Right ventricle myocardium superior (tissue), 1 donor: ENCODE results near the gene ZEB1. TPM values are rescaled to one million over a fixed set of nuclear protein-coding genes. Genes with fewer than 3 reads are reported as not detected.

Experiments
- ATAC-seq: fragments of 200-7000 bp; cut with Tn5 transposase; one replicate; pipeline ENCODE4 v1.9.1; 2020; ENCODE audit warnings: mild to moderate bottlenecking; ENCODE audit not compliant: poor library complexity
- DNase-seq: peaks from one replicate; pipeline ENCODE4 v3.0.0-alpha.2; 2020
- intact Hi-C: fragments of 100-400 bp; cut with DNase I; formaldehyde crosslinking; loops from one replicate; pipeline ENCODE4 v1.11.2; 2022
- total RNA-seq: library from RNA; stranded (reverse); fragmentation: NEBNext Ultra II Directional; extraction: Animal tissue kit (Norgen Biotek cat#: 25700); gene quantifications from one replicate; pipeline ENCODE4 v1.2.1, GENCODE V29; 2021
- donor health status: DM: no; HTN: yes; CAD: no; lungs with severe emphysema.

Gene ZEB1
- total RNA-seq, 1 donor from 2014 or later, result 83.7 TPM

GRCh38 chr10:31317171-31317570 lies 1.8 kb upstream of the ZEB1 start:
- ATAC-seq (no peak), DNase-seq (no peak)
- intact Hi-C loops, result no loop called here

- ATAC-seq (no peak), DNase-seq (peak; percentile 75)
- intact Hi-C loops, result no loop called here
These were observed 1.2 kb upstream of the ZEB1 start for GRCh38 chr10:31317652-31318381.

- ATAC-seq (peak; percentile 59), DNase-seq (no peak)
- intact Hi-C loops, result no loop called here
These were observed 598 bp upstream of the ZEB1 start for GRCh38 chr10:31318382-31318853.

GRCh38 chr10:31319602-31320549 lies 860 bp downstream of the ZEB1 start:
- DNase-seq, result peak; percentile 68
- intact Hi-C loops, result loop anchor here (5.0 to 10.0 kb wide), 3 partner anchors 175 to 538 kb away; partner anchors contain the start of gene ZNF438
- peak; percentile 25 for ATAC-seq

- intact Hi-C loops, result loop anchor here (5.0 to 10.0 kb wide), 3 partner anchors 174 to 538 kb away; partner anchors contain the start of gene ZNF438
- peak; percentile 37 for ATAC-seq
- DNase-seq, result peak; percentile 62
These were observed 1.7 kb downstream of the ZEB1 start for GRCh38 chr10:31320550-31321211.

- ATAC-seq (no peak), DNase-seq (no peak)
- intact Hi-C loops, result loop anchor here (5.0 to 10.0 kb wide), 3 partner anchors 173 to 539 kb away; partner anchors contain the start of gene ZNF438
These were observed 2.5 kb downstream of the ZEB1 start for GRCh38 chr10:31321396-31321941.

GRCh38 chr10:31322647-31323046 lies 3.6 kb downstream of the ZEB1 start:
- intact Hi-C loops, result loop anchor here (5.0 to 10.0 kb wide), 3 partner anchors 172 to 540 kb away; partner anchors contain the start of gene ZNF438
- DNase-seq (no peak), ATAC-seq (no peak)

GRCh38 chr10:31340343-31340742 lies 21.3 kb downstream of the ZEB1 start:
- intact Hi-C loops, result no loop called here
- ATAC-seq (peak; percentile 24), DNase-seq (no peak)

- intact Hi-C loops, result no loop called here
- DNase-seq (no peak), ATAC-seq (no peak)
These were observed 22.5 kb downstream of the ZEB1 start for GRCh38 chr10:31341552-31341951.

- intact Hi-C loops, result no loop called here
- ATAC-seq (no peak), DNase-seq (no peak)
These were observed 24.0 kb downstream of the ZEB1 start for GRCh38 chr10:31343009-31343408.

- intact Hi-C loops, result no loop called here
- no peak for DNase-seq
- peak; percentile 69 for ATAC-seq
These were observed 24.5 kb downstream of the ZEB1 start for GRCh38 chr10:31343551-31343950.

- no peak for ATAC-seq
- no peak for DNase-seq
- intact Hi-C loops, result no loop called here
These were observed 26.9 kb downstream of the ZEB1 start for GRCh38 chr10:31345886-31346285.

GRCh38 chr10:31346953-31347352 lies 27.9 kb downstream of the ZEB1 start:
- intact Hi-C loops, result no loop called here
- ATAC-seq, result no peak
- no peak for DNase-seq

- ATAC-seq, result no peak
- DNase-seq, result no peak
- intact Hi-C loops, result no loop called here
These were observed 28.7 kb downstream of the ZEB1 start for GRCh38 chr10:31347705-31348104.

- ATAC-seq (no peak), DNase-seq (no peak)
- intact Hi-C loops, result no loop called here
These were observed 31.9 kb downstream of the ZEB1 start for GRCh38 chr10:31350891-31351290.

- ATAC-seq (no peak), DNase-seq (no peak)
- intact Hi-C loops, result no loop called here
These were observed 33.6 kb downstream of the ZEB1 start for GRCh38 chr10:31352436-31353226.

GRCh38 chr10:31353574-31353973 lies 34.6 kb downstream of the ZEB1 start:
- DNase-seq, result no peak
- ATAC-seq, result no peak
- intact Hi-C loops, result no loop called here
